Measurements from ENCODE around the gene GRB2.

GRCh38 chr17:75307957-75308731 is 97.3 kb downstream of the GRB2 start:
- no peak for TF ChIP-seq POLR2A (IDR thresholded peaks at IDR 0.05)
- no peak for TF ChIP-seq CTCF (IDR thresholded peaks at IDR 0.05)

Measured in Peyer's patch (tissue), 4 donors.